HepG2 (cell line): ENCODE measurements around the gene MRNIP. TPM values are rescaled to one million over a fixed set of nuclear protein-coding genes. Genes with fewer than 3 reads are reported as not detected.

Experiments used
- ATAC-seq: fragments of 200-7000 bp; cut with Tn5 transposase; 3 replicates; pipeline ENCODE4 v1.9.1; 2020; ENCODE audit warnings: mild to moderate bottlenecking, moderate library complexity
- BruUV-seq: library from RNA; stranded (reverse); fragments of 400-500 nt; replicated peaks from 2 replicates; lab custom pipeline; 2021; lab: Mats Ljungman, UMichigan
- CTCF ChIA-PET: fragments of 300-600 bp; formaldehyde crosslinking; extraction: SDS; loops from one replicate; lab custom pipeline; 2021; ENCODE audit warnings: low total read pairs, inconsistent platforms, low intra/inter-chr PET ratio; lab: Yijun Ruan, JAX
- POLR2A ChIA-PET: fragments of 350-600 bp; sonication (Branson Sonifier 250); formaldehyde crosslinking; loops from one replicate; lab custom pipeline; 2020; ENCODE audit warnings: antibody characterized with exemption, inconsistent platforms; lab: Yijun Ruan, JAX
- DNase-seq: peaks from one replicate; pipeline ENCODE4 v3.0.0-alpha.2; 2015; ENCODE audit warnings: low spot score
- FAIRE-seq: peaks from 3 replicates; lab custom pipeline; 2011; peaks lifted over from hg19 to GRCh38; lab: Jason Lieb, UNC
- H2AFZ ChIP-seq: one replicate; pipeline ENCODE4 v1.6.1; 2011; ENCODE audit warnings: low read length, inconsistent platforms
- H3K27ac ChIP-seq: fragments of 300-600 bp; 3 replicates; pipeline ENCODE4 v1.8.0; 2011; ENCODE audit warnings: mixed run types, mild to moderate bottlenecking, mixed read lengths, low read length, inconsistent platforms; ENCODE audit not compliant: insufficient read depth; ENCODE audit errors: extremely low read length
- H3K27me3 ChIP-seq, 2 experiments: fragments of 200-600 bp in 1 of 2; 2 replicates in 1 of 2; 3 replicates in 1 of 2; pipeline versions ENCODE4 v1.6.0 to v1.8.0; 2011; ENCODE audit warnings: low read length in 2 of 2, mild to moderate bottlenecking in 2 of 2, moderate library complexity in 2 of 2, inconsistent platforms in 1 of 2; ENCODE audit not compliant: insufficient read depth in 2 of 2, control insufficient read depth in 1 of 2
- H3K36me3 ChIP-seq, 2 experiments: fragments of 200-600 bp in 1 of 2; replicated peaks in 1 of 2; 2 replicates in 1 of 2; 3 replicates in 1 of 2; pipeline versions ENCODE4 v1.5.1 to v1.8.0; 2011; ENCODE audit warnings: low read length in 2 of 2, inconsistent platforms in 1 of 2; ENCODE audit not compliant: insufficient read depth in 2 of 2, control insufficient read depth in 1 of 2
- H3K4me1 ChIP-seq: 2 replicates; pipeline ENCODE4 v1.5.1; 2012; ENCODE audit warnings: low read length, inconsistent platforms; ENCODE audit not compliant: insufficient read depth
- H3K4me2 ChIP-seq: 2 replicates; pipeline ENCODE4 v1.6.0; 2011; ENCODE audit warnings: low read depth, low read length, inconsistent platforms
- H3K4me3 ChIP-seq, 3 experiments: fragments of 200-600 bp in 1 of 3; sonication (generic), shearing (Covaris generic) in 1 of 3; replicated peaks in 1 of 3; 2 replicates each; pipeline ENCODE4 v1.5.1; 2011 to 2016; ENCODE audit warnings: low read length in 3 of 3, inconsistent platforms in 2 of 3, low read depth in 2 of 3, mild to moderate bottlenecking in 2 of 3, control low read depth in 1 of 3, mixed read lengths in 1 of 3; ENCODE audit not compliant: insufficient read depth in 1 of 3
- H3K79me2 ChIP-seq: one replicate; pipeline ENCODE4 v1.6.1; 2011; ENCODE audit warnings: low read length, inconsistent platforms; ENCODE audit not compliant: insufficient read depth
- H3K9ac ChIP-seq: 2 replicates; pipeline ENCODE4 v1.6.0; 2011; ENCODE audit warnings: mild to moderate bottlenecking, low read depth, low read length, inconsistent platforms; ENCODE audit not compliant: insufficient read depth
- H3K9me3 ChIP-seq: 2 replicates; pipeline ENCODE4 v1.5.1; 2012; ENCODE audit warnings: mild to moderate bottlenecking, low read length
- H4K20me1 ChIP-seq: 2 replicates; pipeline ENCODE4 v1.6.0; 2011; ENCODE audit warnings: inconsistent platforms, mild to moderate bottlenecking, low read length, moderate library complexity; ENCODE audit not compliant: insufficient read depth
- POLR2G ChIP-seq: fragments of 200-400 bp; formaldehyde crosslinking; IDR thresholded peaks from 2 replicates; pipeline ENCODE4 v1.6.1; 2018; ENCODE audit warnings: mild to moderate bottlenecking, low read depth, low read length, moderate library complexity
- STAT6 ChIP-seq: sonication (generic); formaldehyde crosslinking; IDR thresholded peaks from 2 replicates; pipeline ENCODE4 v1.4.0; 2020; ENCODE audit warnings: missing genetic modification reagents, mild to moderate bottlenecking, borderline replicate concordance
- WGBS: methylation state at CpG from one replicate; pipeline ENCODE4 v1.1.6; 2017; ENCODE audit warnings: low lambda C conversion rate; 5-methylcytosine and 5-hydroxymethylcytosine counted together
- in situ Hi-C: cut with HindIII; loops from 2 replicates; pipeline ENCODE4 v1.10.0; 2017; ENCODE audit warnings: low pct_unique_long_range_greater_than_20kb; ENCODE audit not compliant: extremely low pct_ligation_motif_present
- intact Hi-C: fragments of 100-400 bp; cut with micrococcal nuclease; formaldehyde crosslinking; loops from one replicate; pipeline ENCODE4 v1.10.0; 2022; ENCODE audit not compliant: unreplicated experiment
- polyA plus RNA-seq, 8 experiments: library from polyadenylated mRNA; depleted of rRNA in 3 of 8; stranded (reverse) in 7 of 8; unstranded in 1 of 8; fragments of >200 nt; fragmentation: Illumina TruSeq in 4 of 8; extraction: Trizol in 4 of 8; gene quantifications; 2 replicates each; pipeline versions ENCODE4 v1.2.1 to v1.2.3, GENCODE V29; 2011 to 2016; ENCODE audit warnings: low read depth in 4 of 8, missing spikeins in 1 of 8, mixed read lengths in 1 of 8; ENCODE audit not compliant: insufficient read depth in 1 of 8
- total RNA-seq, 5 experiments: library from RNA; depleted of rRNA; stranded (reverse); fragments of >200 nt; fragmentation: Illumina TruSeq; extraction: Trizol; gene quantifications; 2 replicates each; pipeline ENCODE4 v1.2.3, GENCODE V29; 2016; ENCODE audit warnings: low read depth in 1 of 5

The MRNIP gene
- total and polyA plus RNA-seq, 2 of the 13 experiments (the other 11 are each of a cell fraction or from before 2014, with no cell fraction given) = 15.5 to 34.1 TPM

DNA sequence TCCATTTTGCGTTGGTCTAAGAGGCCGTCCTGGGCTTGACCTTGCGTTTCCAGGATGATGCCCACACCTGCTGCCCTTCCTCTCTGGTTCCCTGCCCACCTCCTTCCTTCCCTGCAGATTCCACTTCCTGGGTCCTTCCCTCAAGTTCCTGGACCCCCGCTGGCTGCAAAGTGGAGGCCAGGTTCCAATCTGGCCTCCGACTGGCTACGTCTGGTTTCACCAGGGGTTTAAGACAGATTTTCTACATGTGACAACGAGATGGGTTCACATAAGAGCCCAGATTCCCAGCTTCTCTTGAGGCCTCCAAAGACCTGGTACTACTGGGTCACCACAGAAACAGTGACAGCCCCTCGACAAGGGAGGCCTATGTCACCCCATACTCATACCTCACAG lies 54.1 kb downstream of the MRNIP start:
- no peak for ATAC-seq
- peaks cover 27% of the 10 kb centered on the region for H3K79me2 ChIP-seq

More for the DNA sequence above, 54.1 kb downstream of the MRNIP start:
- no peak for FAIRE-seq
- no peak for TF ChIP-seq STAT6 (CRISPR knock-in tag)
- TF ChIP-seq POLR2G = 0 out of 2 replicates have a peak, but pooled peaks have one; percentile 5
- Histone ChIP-seq H2AFZ (no peak overlapping the region), H3K4me2 (peak overlapping the region; percentile 75), H4K20me1 (peaks cover 20% of the 10 kb centered on the region; the same call in 1 of the 2 replicates), H3K9ac (peak overlapping the region; percentile 86), H3K27ac (peak overlapping the region; percentile 31), H3K4me1 (peaks cover 43% of the 10 kb centered on the region), H3K36me3 (peaks cover 18 to 25% of the 10 kb centered on the region in 2 experiments; a peak in 4 of 5 replicates), H3K27me3 (no peaks in the 10 kb centered on the region), H3K4me3 (peak overlapping the region; percentile 60 to 95 (median 82); a peak in 5 of 6 replicates), H3K9me3 (no peaks in the 10 kb centered on the region)
- no peak for DNase-seq
- WGBS = 86% methylated on average over 8 of the region's 8 CpGs
- ChIA-PET POLR2A (interaction anchor here (1.3 to 8.6 kb wide), 5 partner anchors 14 to 72 kb away, joined by 4 to 115 read pairs (median 5); partner anchors contain the start of genes MAML1 and SQSTM1), CTCF (no interaction called here)
- intact Hi-C loops (loop anchor here (2.0 kb wide), 2 partner anchors 14 to 22 kb away; no protein-coding TSS in a partner anchor), in situ Hi-C loops (no loop called here)
- BruUV-seq = no TSS peak
